CD4-positive, alpha-beta memory T cell (primary cell): Measurements from ENCODE around the gene CALB2. TPM values are rescaled to one million over a fixed set of nuclear protein-coding genes. Genes with fewer than 3 reads are reported as not detected.

Experiments used
- CTCF ChIA-PET: fragments of 350-600 bp; sonication (Branson Sonifier 250); formaldehyde crosslinking; loops from one replicate; lab custom pipeline; 2021; ENCODE audit warnings: inconsistent platforms; ENCODE audit not compliant: partially characterized antibody; lab: Charles Lee
- POLR2A ChIA-PET: fragments of 350-600 bp; sonication (Branson Sonifier 250); formaldehyde crosslinking; loops from one replicate; lab custom pipeline; 2021; ENCODE audit not compliant: partially characterized antibody; lab: Charles Lee
- DNase-seq, 5 donors: peaks; one replicate each; pipeline versions ENCODE4 v3.0.0 to v3.0.0-alpha.2; 2020 to 2022; ENCODE audit warnings: mixed read lengths in 1 of 5
- H3K27ac ChIP-seq: one replicate; pipeline ENCODE4 v1.7.0; 2013; ENCODE audit warnings: low read depth, low read length
- H3K27me3 ChIP-seq: 2 replicates; pipeline ENCODE4 v1.7.0; 2013; ENCODE audit warnings: mild to moderate bottlenecking, low read length, moderate library complexity; ENCODE audit not compliant: insufficient read depth
- H3K36me3 ChIP-seq: 2 replicates; pipeline ENCODE4 v1.7.0; 2013; ENCODE audit warnings: mild to moderate bottlenecking, low read length, moderate library complexity; ENCODE audit not compliant: insufficient read depth
- H3K4me1 ChIP-seq: 2 replicates; pipeline ENCODE4 v1.7.0; 2013; ENCODE audit warnings: mild to moderate bottlenecking, low read length, moderate library complexity; ENCODE audit not compliant: insufficient read depth
- H3K4me3 ChIP-seq, 2 donors: one replicate each; pipeline ENCODE4 v1.7.0; 2013; ENCODE audit warnings: low read length in 2 of 2, mild to moderate bottlenecking in 1 of 2
- H3K9me3 ChIP-seq, 2 donors: one replicate each; pipeline ENCODE4 v1.7.0; 2013; ENCODE audit warnings: low read length in 2 of 2, control low read depth in 1 of 2; ENCODE audit not compliant: control insufficient read depth in 1 of 2
- H3K27ac Mint-ChIP-seq, 7 donors: one replicate each; pipeline ENCODE4 v1.8.0; 2020 to 2021; ENCODE audit warnings: mixed read lengths in 7 of 7, mild to moderate bottlenecking in 6 of 7, inconsistent platforms in 3 of 7, moderate library complexity in 3 of 7
- H3K27me3 Mint-ChIP-seq, 2 donors: one replicate each; pipeline ENCODE4 v1.8.0; 2020 to 2021; ENCODE audit warnings: mixed read lengths in 2 of 2
- H3K36me3 Mint-ChIP-seq, 2 donors: one replicate each; pipeline ENCODE4 v1.8.0; 2020 to 2021; ENCODE audit warnings: mixed read lengths in 2 of 2, inconsistent platforms in 1 of 2, mild to moderate bottlenecking in 1 of 2
- H3K4me1 Mint-ChIP-seq, 4 donors: one replicate each; pipeline ENCODE4 v1.8.0; 2020 to 2021; ENCODE audit warnings: mixed read lengths in 4 of 4, mild to moderate bottlenecking in 1 of 4
- H3K4me3 Mint-ChIP-seq, 8 donors: one replicate each; pipeline ENCODE4 v1.8.0; 2020 to 2021; ENCODE audit warnings: mixed read lengths in 8 of 8, mild to moderate bottlenecking in 7 of 8, moderate library complexity in 6 of 8, inconsistent platforms in 3 of 8
- H3K9me3 Mint-ChIP-seq, 8 donors: one replicate each; pipeline ENCODE4 v1.8.0; 2020 to 2021; ENCODE audit warnings: mixed read lengths in 8 of 8, mild to moderate bottlenecking in 5 of 8, inconsistent platforms in 3 of 8, moderate library complexity in 1 of 8
- intact Hi-C: fragments of 100-400 bp; cut with micrococcal nuclease; formaldehyde crosslinking; loops from one replicate; pipeline ENCODE4 v1.15.1; 2023
- polyA plus RNA-seq, 2 donors: library from polyadenylated mRNA; unstranded; fragments of 300-500 nt; fragmentation: Illumina TruSeq; gene quantifications; one replicate each; pipeline ENCODE4 v1.2.3, GENCODE V29; 2021
- total RNA-seq, 2 experiments: library from RNA; stranded (reverse); gene quantifications; one replicate each; pipeline ENCODE4 v1.2.3, GENCODE V29; 2021

CALB2 gene
- total and polyA plus RNA-seq, 4 experiments from 2014 or later = not detected

DNA sequence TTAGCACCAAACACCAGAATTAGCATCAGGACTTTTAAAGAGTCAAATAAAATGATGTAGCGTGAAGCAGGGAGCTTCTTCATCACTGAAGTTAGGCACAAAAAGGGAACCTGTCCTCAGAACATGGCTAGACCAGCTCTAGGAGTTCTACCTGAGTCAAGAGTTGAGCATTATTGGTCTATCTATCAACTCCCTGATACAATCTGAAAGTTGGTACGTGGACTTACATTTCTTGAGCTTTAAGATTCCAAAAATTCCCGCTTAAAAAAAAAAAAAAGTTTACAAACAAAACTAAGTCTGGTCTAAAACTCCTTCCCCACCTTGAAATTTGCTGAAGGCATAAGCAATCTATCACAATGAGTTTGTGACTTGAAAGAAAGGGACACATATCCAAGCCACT lies 71.1 kb downstream of the CALB2 start:
- no peaks in the 10 kb centered on the region for H3K9me3 ChIP-seq
- DNase-seq = no peak
- H3K9me3 Mint-ChIP-seq = peaks cover 0 to 9% (median 2%) of the 10 kb centered on the region in 8 donors
- H3K27ac ChIP-seq = no peak overlapping the region
- peaks cover 4% of the 10 kb centered on the region for H3K4me1 ChIP-seq
- POLR2A ChIA-PET = interaction anchor here (1.3 kb wide), 1 partner anchor 33 kb away, joined by 3 read pairs; the partner anchor contains the start of gene ZNF23
- H3K4me3 Mint-ChIP-seq = no peak overlapping the region
- H3K27me3 ChIP-seq = no peaks in the 10 kb centered on the region
- H3K4me1 Mint-ChIP-seq = peaks cover 3 to 8% (median 5%) of the 10 kb centered on the region in 4 donors
- peaks cover 10 to 33% of the 10 kb centered on the region in 2 donors for H3K27me3 Mint-ChIP-seq
- CTCF ChIA-PET = interaction anchor here (0.7 to 4.1 kb wide), 4 partner anchors 15 to 181 kb away, joined by 3 to 28 read pairs (median 3); no protein-coding TSS in a partner anchor
- H3K4me3 ChIP-seq = no peak overlapping the region
- no peak overlapping the region for H3K27ac Mint-ChIP-seq
- H3K36me3 Mint-ChIP-seq = no peaks in the 10 kb centered on the region
- intact Hi-C loops = no loop called here
- H3K36me3 ChIP-seq = no peaks in the 10 kb centered on the region

DNA sequence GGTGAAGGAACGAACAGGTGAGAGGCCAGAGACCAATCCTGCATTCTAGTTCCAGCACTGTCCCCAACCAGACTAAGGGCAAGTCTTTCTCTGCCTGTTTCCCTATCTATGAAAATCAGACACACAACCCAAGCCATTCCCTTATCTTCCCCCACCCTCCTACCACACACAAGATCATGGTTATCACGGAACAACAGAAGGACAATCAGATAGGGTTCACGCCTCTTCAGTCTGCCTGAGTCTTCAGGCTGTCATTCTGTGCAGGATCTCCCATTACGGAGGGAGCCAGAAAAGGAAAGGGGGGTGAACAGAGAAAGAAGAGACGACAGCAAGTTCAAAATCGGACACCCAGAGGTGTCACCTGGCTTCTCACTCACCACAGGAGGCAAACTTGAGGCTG lies 72.2 kb downstream of the CALB2 start:
- CTCF ChIA-PET = interaction anchor here (4.1 kb wide), 1 partner anchor 19 kb away, joined by 28 read pairs; no protein-coding TSS in a partner anchor

DNA sequence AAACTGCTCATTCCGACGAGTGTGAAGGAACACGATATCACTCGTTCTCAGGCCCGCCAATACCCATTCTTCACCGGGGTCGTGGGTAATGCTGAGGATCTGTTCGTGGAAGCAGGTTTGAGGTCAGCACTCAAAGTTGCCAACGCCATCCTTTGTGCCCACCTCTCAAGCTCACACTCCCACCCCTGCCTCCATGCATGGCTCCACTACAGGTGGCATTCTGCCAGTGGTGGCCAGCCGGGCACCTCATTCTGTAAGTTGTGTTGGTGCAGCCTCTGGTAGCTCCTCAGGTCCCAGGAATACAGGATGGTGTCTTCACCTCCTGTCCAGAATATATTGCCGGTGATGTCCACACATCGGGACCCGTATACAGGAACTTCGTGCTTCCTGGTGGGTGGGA lies 72.7 kb downstream of the CALB2 start:
- H3K36me3 ChIP-seq = no peaks in the 10 kb centered on the region
- POLR2A ChIA-PET = no interaction called here
- no peaks in the 10 kb centered on the region for H3K36me3 Mint-ChIP-seq
- H3K27ac Mint-ChIP-seq = no peak overlapping the region
- peaks cover 3 to 8% (median 4%) of the 10 kb centered on the region in 4 donors for H3K4me1 Mint-ChIP-seq
- no peak for DNase-seq
- no peak overlapping the region for H3K4me3 ChIP-seq
- no peak overlapping the region for H3K27ac ChIP-seq
- H3K4me1 ChIP-seq = peaks cover 4% of the 10 kb centered on the region
- intact Hi-C loops = no loop called here
- H3K9me3 ChIP-seq = no peaks in the 10 kb centered on the region
- H3K27me3 ChIP-seq = no peaks in the 10 kb centered on the region
- H3K9me3 Mint-ChIP-seq = peaks cover 0 to 9% (median 2%) of the 10 kb centered on the region in 8 donors
- no peak overlapping the region for H3K4me3 Mint-ChIP-seq
- peaks cover 10 to 24% of the 10 kb centered on the region in 2 donors for H3K27me3 Mint-ChIP-seq
- CTCF ChIA-PET = no interaction called here

More for the DNA sequence above, 72.2 kb downstream of the CALB2 start:
- Mint-ChIP-seq H3K27ac (no peak overlapping the region), H3K4me1 (peaks cover 3 to 8% (median 5%) of the 10 kb centered on the region in 4 donors), H3K27me3 (peaks cover 10 to 24% of the 10 kb centered on the region in 2 donors), H3K4me3 (no peak overlapping the region), H3K9me3 (peaks cover 0 to 9% (median 2%) of the 10 kb centered on the region in 8 donors), H3K36me3 (no peaks in the 10 kb centered on the region)
- no peak for DNase-seq
- H3K9me3 ChIP-seq = no peaks in the 10 kb centered on the region
- no peak overlapping the region for H3K27ac ChIP-seq
- intact Hi-C loops = no loop called here
- H3K36me3 ChIP-seq = no peaks in the 10 kb centered on the region
- H3K4me3 ChIP-seq = no peak overlapping the region
- no peaks in the 10 kb centered on the region for H3K27me3 ChIP-seq
- peaks cover 4% of the 10 kb centered on the region for H3K4me1 ChIP-seq
- POLR2A ChIA-PET = interaction anchor here (0.7 kb wide), 1 partner anchor 41 kb away, joined by 3 read pairs; no protein-coding TSS in a partner anchor

DNA sequence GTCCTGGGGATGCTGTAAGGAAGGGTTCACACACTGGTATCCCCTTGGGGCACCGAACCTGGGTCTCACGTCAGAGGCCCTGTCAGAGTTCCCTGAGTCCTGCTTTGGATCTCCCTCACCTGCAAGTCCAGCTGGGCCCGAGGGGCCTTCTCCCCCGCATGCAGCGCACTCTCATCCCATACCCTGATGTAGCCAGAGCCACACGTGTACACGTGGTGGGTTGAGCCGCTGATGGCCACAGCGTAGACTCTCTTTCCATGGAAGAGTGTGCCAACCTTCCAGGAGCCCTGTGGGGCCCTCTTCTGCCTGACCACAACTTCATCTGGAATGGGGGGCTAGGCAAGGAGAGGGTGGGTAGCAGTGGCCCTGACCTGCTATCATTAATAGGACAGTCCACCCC lies 73.5 kb downstream of the CALB2 start:
- Mint-ChIP-seq H3K36me3 (no peaks in the 10 kb centered on the region), H3K9me3 (peaks cover 0 to 9% (median under 1%) of the 10 kb centered on the region in 8 donors), H3K4me3 (no peak overlapping the region), H3K4me1 (peaks cover 0 to 3% (median 2%) of the 10 kb centered on the region in 4 donors), H3K27ac (no peak overlapping the region), H3K27me3 (peaks cover 7 to 21% of the 10 kb centered on the region in 2 donors)
- Histone ChIP-seq H3K27me3 (no peaks in the 10 kb centered on the region), H3K4me3 (no peak overlapping the region), H3K36me3 (no peaks in the 10 kb centered on the region), H3K4me1 (no peaks in the 10 kb centered on the region), H3K9me3 (no peaks in the 10 kb centered on the region), H3K27ac (no peak overlapping the region)
- ChIA-PET CTCF (no interaction called here), POLR2A (no interaction called here)
- intact Hi-C loops = no loop called here
- no peak for DNase-seq

DNA sequence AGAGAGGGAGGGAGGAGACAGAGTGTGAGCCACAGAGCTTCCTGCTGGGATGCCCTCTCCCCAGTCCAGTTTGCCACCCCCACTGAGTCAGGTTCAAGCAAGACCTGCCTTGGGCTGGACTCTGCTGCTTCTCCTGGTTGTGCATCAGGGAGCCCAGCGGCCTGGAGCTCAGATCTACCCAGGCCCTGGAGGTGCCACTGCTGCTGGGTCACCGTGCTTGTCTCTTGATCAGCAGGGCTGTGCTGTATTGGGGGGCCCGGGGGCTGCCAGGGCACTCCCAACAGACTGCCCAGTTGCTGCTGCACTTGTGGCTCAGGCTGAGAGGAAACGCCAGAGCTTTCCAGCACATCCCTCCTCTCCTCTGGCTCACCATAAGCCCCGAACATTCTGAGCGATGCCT lies 74.4 kb downstream of the CALB2 start:
- peaks cover 9 to 22% of the 10 kb centered on the region in 2 donors for H3K27me3 Mint-ChIP-seq

DNA sequence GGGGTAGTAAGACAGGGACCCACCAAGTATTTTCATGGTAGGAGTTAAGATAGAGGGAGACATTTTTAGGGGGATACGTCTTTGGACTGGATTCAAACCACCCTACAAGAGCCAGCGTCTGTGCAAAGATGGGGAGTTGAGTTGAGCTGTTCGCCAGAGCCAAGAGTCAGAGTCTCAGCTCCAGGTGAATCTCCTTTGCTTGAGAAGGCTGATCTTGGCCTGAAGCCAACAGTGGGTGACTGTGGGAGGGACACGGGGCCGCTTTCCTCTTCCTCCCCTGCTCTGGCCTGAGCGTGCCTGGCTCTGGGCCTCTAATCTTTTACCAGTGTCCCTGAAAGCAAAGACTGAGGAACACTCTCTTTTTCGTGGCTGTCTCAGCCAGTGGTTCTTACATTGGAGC lies 78.0 kb downstream of the CALB2 start:
- Histone ChIP-seq H3K4me3 (no peak overlapping the region), H3K9me3 (no peaks in the 10 kb centered on the region), H3K27ac (no peak overlapping the region), H3K36me3 (no peaks in the 10 kb centered on the region), H3K4me1 (no peaks in the 10 kb centered on the region), H3K27me3 (no peaks in the 10 kb centered on the region)
- Mint-ChIP-seq H3K36me3 (no peaks in the 10 kb centered on the region), H3K27ac (peak overlapping the region in 1 of 7 donors; percentile 65), H3K4me3 (no peak overlapping the region), H3K9me3 (peaks cover 0 to 2% (median 0%) of the 10 kb centered on the region in 8 donors), H3K4me1 (peaks cover 0 to 3% (median 0%) of the 10 kb centered on the region in 4 donors), H3K27me3 (peaks cover 9 to 28% of the 10 kb centered on the region in 2 donors)
- intact Hi-C loops = no loop called here
- DNase-seq = no peak
- ChIA-PET POLR2A (no interaction called here), CTCF (no interaction called here)

More for the DNA sequence above, 74.4 kb downstream of the CALB2 start:
- no peak overlapping the region for H3K4me3 ChIP-seq
- CTCF ChIA-PET = interaction anchor here (0.9 to 1.2 kb wide), 2 partner anchors 11 to 15 kb away, joined by 3 to 4 read pairs; no protein-coding TSS in a partner anchor
- no peaks in the 10 kb centered on the region for H3K27me3 ChIP-seq
- no peaks in the 10 kb centered on the region for H3K36me3 Mint-ChIP-seq
- intact Hi-C loops = no loop called here
- H3K27ac ChIP-seq = no peak overlapping the region
- no peaks in the 10 kb centered on the region for H3K4me1 ChIP-seq
- POLR2A ChIA-PET = no interaction called here
- H3K27ac Mint-ChIP-seq = no peak overlapping the region
- DNase-seq = no peak
- no peaks in the 10 kb centered on the region for H3K9me3 ChIP-seq
- peaks cover 0 to 8% (median under 1%) of the 10 kb centered on the region in 8 donors for H3K9me3 Mint-ChIP-seq
- H3K4me1 Mint-ChIP-seq = no peaks in the 10 kb centered on the region
- no peak overlapping the region for H3K4me3 Mint-ChIP-seq
- H3K36me3 ChIP-seq = no peaks in the 10 kb centered on the region

DNA sequence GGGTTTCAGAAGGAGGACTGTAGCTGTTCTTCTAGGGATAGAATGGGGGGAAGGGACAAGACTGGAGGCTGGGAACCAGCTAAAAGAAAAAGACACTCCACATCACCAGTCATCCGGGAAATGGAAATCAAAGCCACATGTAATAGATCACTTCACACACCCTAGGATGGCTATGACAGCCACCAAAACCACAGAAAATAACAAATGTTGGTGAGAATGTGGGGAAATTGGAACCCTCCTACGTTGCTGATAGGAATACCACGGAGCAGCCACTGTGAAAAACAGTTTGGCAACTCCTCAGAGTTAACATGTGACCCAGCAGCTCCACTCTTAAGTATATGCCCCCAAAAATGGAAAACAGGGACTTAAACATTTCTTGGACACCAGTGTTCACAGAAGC lies 81.0 kb downstream of the CALB2 start:
- Mint-ChIP-seq H3K9me3 (peaks cover 0 to 14% (median 10%) of the 10 kb centered on the region in 8 donors), H3K4me3 (no peak overlapping the region), H3K4me1 (peaks cover 0 to 3% (median 0%) of the 10 kb centered on the region in 4 donors), H3K36me3 (no peaks in the 10 kb centered on the region), H3K27ac (no peak overlapping the region), H3K27me3 (peaks cover 7 to 22% of the 10 kb centered on the region in 2 donors)
- CTCF ChIA-PET = interaction anchor here (1.1 to 1.4 kb wide), 3 partner anchors 20 to 30 kb away, joined by 3 read pairs; no protein-coding TSS in a partner anchor
- Histone ChIP-seq H3K9me3 (peaks cover 0 to under 1% of the 10 kb centered on the region in 2 donors), H3K36me3 (no peaks in the 10 kb centered on the region), H3K4me1 (no peaks in the 10 kb centered on the region), H3K27ac (no peak overlapping the region), H3K27me3 (no peaks in the 10 kb centered on the region), H3K4me3 (no peak overlapping the region)
- intact Hi-C loops = no loop called here
- POLR2A ChIA-PET = no interaction called here
- DNase-seq = no peak
